Endothelial cell (in vitro differentiated cells): ENCODE data around the gene TSTD1. TPM values are rescaled to one million over a fixed set of nuclear protein-coding genes. Genes with fewer than 3 reads are reported as not detected.

Experiments
- DNase-seq: peaks from one replicate; pipeline ENCODE4 v3.0.0; 2021; ENCODE audit warnings: low spot score
- H3K27ac Mint-ChIP-seq: one replicate; pipeline ENCODE4 v1.8.0; 2021; ENCODE audit warnings: mixed read lengths, inconsistent platforms; ENCODE audit not compliant: unreplicated experiment
- H3K27me3 Mint-ChIP-seq: one replicate; pipeline ENCODE4 v1.8.0; 2021; ENCODE audit warnings: mild to moderate bottlenecking, moderate library complexity, mixed read lengths, inconsistent platforms; ENCODE audit not compliant: unreplicated experiment
- H3K36me3 Mint-ChIP-seq: one replicate; pipeline ENCODE4 v1.8.0; 2021; ENCODE audit warnings: mild to moderate bottlenecking, low read depth, mixed read lengths, inconsistent platforms; ENCODE audit not compliant: unreplicated experiment
- H3K4me1 Mint-ChIP-seq: one replicate; pipeline ENCODE4 v1.8.0; 2021; ENCODE audit warnings: mild to moderate bottlenecking, mixed read lengths, inconsistent platforms; ENCODE audit not compliant: unreplicated experiment
- H3K4me3 Mint-ChIP-seq: one replicate; pipeline ENCODE4 v1.8.0; 2021; ENCODE audit warnings: mild to moderate bottlenecking, mixed read lengths, inconsistent platforms; ENCODE audit not compliant: unreplicated experiment
- H3K9me3 Mint-ChIP-seq: one replicate; pipeline ENCODE4 v1.8.0; 2021; ENCODE audit warnings: mixed read lengths, inconsistent platforms; ENCODE audit not compliant: unreplicated experiment
- total RNA-seq: library from RNA; stranded (reverse); fragmentation: NEBNext Ultra II Directional; extraction: Animal tissue kit (Norgen Biotek cat#: 25700); gene quantifications from one replicate; pipeline ENCODE4 v1.2.1, GENCODE V29; 2021; ENCODE audit not compliant: unreplicated experiment
- TF ChIP-seq, protein P1 (sequence below): fragments of 200-600 bp; sonication (generic); IDR thresholded peaks from one replicate; pipeline ENCODE4 v1.5.0; 2021; ENCODE audit warnings: antibody characterized with exemption; ENCODE audit not compliant: unreplicated experiment

TSTD1 gene
- total RNA-seq, 1 donor from 2014 or later: 14.2 TPM

- H3K9me3 Mint-ChIP-seq: no peaks in the 10 kb centered on the region
- H3K27ac Mint-ChIP-seq: no peak overlapping the region
- peaks cover 9% of the 10 kb centered on the region for H3K27me3 Mint-ChIP-seq
- H3K36me3 Mint-ChIP-seq: peaks cover 3% of the 10 kb centered on the region
- H3K4me1 Mint-ChIP-seq: no peaks in the 10 kb centered on the region
- DNase-seq: no peak
- TF ChIP-seq, protein P1, sequence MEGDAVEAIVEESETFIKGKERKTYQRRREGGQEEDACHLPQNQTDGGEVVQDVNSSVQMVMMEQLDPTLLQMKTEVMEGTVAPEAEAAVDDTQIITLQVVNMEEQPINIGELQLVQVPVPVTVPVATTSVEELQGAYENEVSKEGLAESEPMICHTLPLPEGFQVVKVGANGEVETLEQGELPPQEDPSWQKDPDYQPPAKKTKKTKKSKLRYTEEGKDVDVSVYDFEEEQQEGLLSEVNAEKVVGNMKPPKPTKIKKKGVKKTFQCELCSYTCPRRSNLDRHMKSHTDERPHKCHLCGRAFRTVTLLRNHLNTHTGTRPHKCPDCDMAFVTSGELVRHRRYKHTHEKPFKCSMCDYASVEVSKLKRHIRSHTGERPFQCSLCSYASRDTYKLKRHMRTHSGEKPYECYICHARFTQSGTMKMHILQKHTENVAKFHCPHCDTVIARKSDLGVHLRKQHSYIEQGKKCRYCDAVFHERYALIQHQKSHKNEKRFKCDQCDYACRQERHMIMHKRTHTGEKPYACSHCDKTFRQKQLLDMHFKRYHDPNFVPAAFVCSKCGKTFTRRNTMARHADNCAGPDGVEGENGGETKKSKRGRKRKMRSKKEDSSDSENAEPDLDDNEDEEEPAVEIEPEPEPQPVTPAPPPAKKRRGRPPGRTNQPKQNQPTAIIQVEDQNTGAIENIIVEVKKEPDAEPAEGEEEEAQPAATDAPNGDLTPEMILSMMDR: no peak
- H3K4me3 Mint-ChIP-seq: no peak overlapping the region
Measured at GRCh38 chr1:161074676-161075368, 36.1 kb upstream of the TSTD1 start.

DNA sequence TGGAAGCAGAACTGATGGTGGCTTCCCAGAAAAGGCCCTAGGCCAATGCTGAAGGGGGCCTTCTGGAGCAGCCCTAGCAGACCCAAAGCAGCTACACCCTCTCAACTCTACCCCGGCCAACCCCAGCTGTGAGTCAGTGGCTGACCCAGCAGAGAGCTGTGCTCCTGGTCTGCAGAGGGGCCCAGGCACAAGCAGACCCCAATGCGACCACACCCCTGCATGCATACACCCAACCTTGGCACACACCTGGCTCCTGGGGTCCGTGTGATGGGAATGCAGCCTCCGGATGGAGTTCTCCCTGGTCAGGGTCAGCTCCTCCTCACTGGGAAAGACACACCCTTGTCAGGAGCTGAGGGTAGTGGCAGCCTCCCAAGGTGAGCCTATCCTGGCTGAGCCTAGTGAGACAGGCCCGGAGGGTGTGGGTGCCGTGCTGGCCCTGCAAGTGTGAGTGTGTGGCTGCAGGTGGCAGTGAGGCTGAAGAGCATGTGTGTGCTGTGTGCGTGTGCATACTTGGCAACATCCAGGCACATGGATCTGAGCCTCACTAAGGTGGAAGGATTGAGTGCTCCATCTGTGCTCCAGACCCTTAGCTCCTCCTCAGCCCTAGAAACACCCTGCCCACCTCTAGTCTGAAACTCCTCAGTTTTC is 34.8 kb upstream of the TSTD1 start:
- H3K4me1 Mint-ChIP-seq: peaks cover 8% of the 10 kb centered on the region
- no peak for DNase-seq
- TF ChIP-seq, protein P1: no peak
- H3K4me3 Mint-ChIP-seq: no peak overlapping the region
- H3K27ac Mint-ChIP-seq: no peak overlapping the region
- peaks cover 3% of the 10 kb centered on the region for H3K36me3 Mint-ChIP-seq
- peaks cover 10% of the 10 kb centered on the region for H3K27me3 Mint-ChIP-seq
- H3K9me3 Mint-ChIP-seq: no peaks in the 10 kb centered on the region

GRCh38 chr1:161072751-161073449 is 34.1 kb upstream of the TSTD1 start:
- Mint-ChIP-seq H3K27ac (no peak overlapping the region), H3K4me1 (peaks cover 15% of the 10 kb centered on the region), H3K9me3 (no peaks in the 10 kb centered on the region), H3K36me3 (peaks cover 3% of the 10 kb centered on the region), H3K27me3 (peaks cover 10% of the 10 kb centered on the region), H3K4me3 (no peak overlapping the region)
- TF ChIP-seq, protein P1: no peak
- DNase-seq: no peak

GRCh38 chr1:161071886-161072371 is 33.2 kb upstream of the TSTD1 start:
- Mint-ChIP-seq H3K27ac (no peak overlapping the region), H3K9me3 (no peaks in the 10 kb centered on the region), H3K36me3 (peaks cover 3% of the 10 kb centered on the region), H3K4me3 (peak overlapping the region; percentile 42), H3K27me3 (peaks cover 12% of the 10 kb centered on the region), H3K4me1 (peaks cover 16% of the 10 kb centered on the region)
- TF ChIP-seq, protein P1: peak; percentile 67
- peak; percentile 61 for DNase-seq
